ENCODE data around the gene CAMSAP1. TPM values are rescaled to one million over a fixed set of nuclear protein-coding genes. Genes with fewer than 3 reads are reported as not detected.

CAMSAP1 gene
- total RNA-seq, 1 experiment from 2014 or later: 52.7 TPM

DNA sequence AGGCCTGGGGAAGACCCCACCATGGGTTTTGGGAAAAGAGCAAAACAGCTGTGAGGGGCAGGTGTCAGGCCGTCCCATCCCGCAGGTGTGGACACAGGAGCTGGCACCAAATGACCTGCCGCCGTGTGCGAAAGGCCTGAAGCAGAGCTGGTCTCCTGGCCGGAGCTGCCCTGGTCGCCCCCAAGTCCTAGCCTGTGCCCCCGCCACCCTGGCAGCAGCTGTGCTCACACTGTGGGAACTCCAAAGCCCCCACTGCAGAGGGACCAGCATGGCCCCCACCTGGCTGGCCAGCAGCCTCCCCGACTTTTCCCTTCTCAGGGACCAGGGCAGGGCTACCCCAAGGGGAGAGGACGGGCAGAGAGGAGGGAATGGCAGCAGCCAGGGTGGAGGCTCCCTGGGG is 117.0 kb downstream of the CAMSAP1 start:
- H3K56ac ChIP-seq (ENCODE audit: insufficient read length, low read depth, low read length): no peak overlapping the region
- H3K9me3 ChIP-seq (ENCODE audit: control insufficient read depth, low read depth, low read length): no peaks in the 10 kb centered on the region
- H3K9me3 Mint-ChIP-seq: no peaks in the 10 kb centered on the region
- no peak overlapping the region for H4K8ac ChIP-seq (replicated peaks; ENCODE audit: insufficient read length, low read depth, low read length)
- no peak overlapping the region for H3K4me2 ChIP-seq (ENCODE audit: insufficient read depth, insufficient read length, low read length)
- H3T11ph ChIP-seq (ENCODE audit: low read length): no peak overlapping the region
- H3K36me3 Mint-ChIP-seq (ENCODE audit: insufficient read depth in 1 of 3, low read depth in 3 of 3): no peaks in the 10 kb centered on the region
- no peak overlapping the region for H2BK20ac ChIP-seq (ENCODE audit: low read depth, low read length, poor library complexity, severe bottlenecking)
- H3K23ac ChIP-seq (ENCODE audit: insufficient read length, low read depth, low read length): no peak overlapping the region
- no peak overlapping the region for H3K9ac ChIP-seq (ENCODE audit: extremely low read depth, insufficient read length, low read length)
- H4K91ac ChIP-seq (ENCODE audit: insufficient read length, low read depth, low read length): no peak overlapping the region
- no peak overlapping the region for H3K4me3 Mint-ChIP-seq
- no peak overlapping the region for H3K18ac ChIP-seq (ENCODE audit: insufficient read length, low read depth, low read length)
- H3K79me2 ChIP-seq (ENCODE audit: insufficient read depth, low read length): no peaks in the 10 kb centered on the region
- H3K14ac ChIP-seq (ENCODE audit: insufficient read depth, low read length): no peak overlapping the region
- H3K27ac ChIP-seq (ENCODE audit: insufficient read length, low read depth, low read length): no peak overlapping the region
- H4K20me1 ChIP-seq (ENCODE audit: control insufficient read depth, insufficient read depth, insufficient read length): no peaks in the 10 kb centered on the region
- H3K4ac ChIP-seq (ENCODE audit: low read depth, low read length): no peak overlapping the region
- H2BK12ac ChIP-seq (ENCODE audit: insufficient read length, low read depth, low read length): no peak overlapping the region
- H3K79me1 ChIP-seq (ENCODE audit: insufficient read depth, low read depth, low read length, poor library complexity, severe bottlenecking): no peaks in the 10 kb centered on the region
- no peak overlapping the region for H2BK120ac ChIP-seq (ENCODE audit: low read depth, low read length, poor library complexity, severe bottlenecking)
- no peak overlapping the region for H2AK5ac ChIP-seq (ENCODE audit: insufficient read length, low read length)
- H3K27me3 ChIP-seq (ENCODE audit: insufficient read depth, low read length): no peaks in the 10 kb centered on the region
- no peaks in the 10 kb centered on the region; the same call in 1 of the 2 replicates for H3K27me3 Mint-ChIP-seq (ENCODE audit: low read depth)
- H3K23me2 ChIP-seq (ENCODE audit: insufficient read length, low read depth, low read length, poor library complexity, severe bottlenecking): no peaks in the 10 kb centered on the region
- no CpG with 5 or more reads among the region's 10 CpGs for WGBS (ENCODE audit: extremely low coverage, insufficient read length, low lambda C conversion rate)
- no peak overlapping the region for H4K5ac ChIP-seq (ENCODE audit: insufficient read length, low read depth, low read length)
- no peak overlapping the region for H2BK5ac ChIP-seq (ENCODE audit: insufficient read length, low read length)
- no peaks in the 10 kb centered on the region for H3K4me1 ChIP-seq (ENCODE audit: insufficient read depth, low read length)
- H3K27ac Mint-ChIP-seq: no peak overlapping the region
- no peak for DNase-seq
- 0 out of 4 replicates have a peak, but pooled peaks cover 0 to 2% of the 10 kb centered on the region in 2 experiments for H3K4me1 Mint-ChIP-seq
- no peak overlapping the region for H2AFZ ChIP-seq (ENCODE audit: low read length)
- H2BK15ac ChIP-seq (ENCODE audit: low read depth, low read length): no peak overlapping the region
- no peak for TF ChIP-seq CTCF (conservative IDR thresholded peaks at IDR 0.05)

All from H9 (cell line).